ENCODE measurements around the gene TNF.

DNA sequence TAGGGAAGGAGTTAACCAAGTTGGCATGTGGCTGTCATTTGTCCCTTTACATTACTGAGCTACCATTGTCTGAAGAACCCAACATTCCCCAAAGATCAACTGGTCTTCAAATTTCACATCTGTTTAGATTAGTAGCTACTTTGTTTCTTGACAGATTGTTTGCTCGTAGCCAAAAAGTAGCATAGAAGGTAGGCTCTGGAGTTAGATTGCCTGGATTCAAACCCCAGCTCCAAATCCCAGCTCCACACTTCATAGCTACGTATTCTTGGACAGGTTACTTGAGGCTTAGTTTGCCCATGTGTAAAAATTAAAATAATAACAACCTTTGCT, 26.9 kb upstream of the TNF start:
- no peak for TF ChIP-seq POLR2A (IDR thresholded peaks at IDR 0.05)
- TF ChIP-seq, protein P1, sequence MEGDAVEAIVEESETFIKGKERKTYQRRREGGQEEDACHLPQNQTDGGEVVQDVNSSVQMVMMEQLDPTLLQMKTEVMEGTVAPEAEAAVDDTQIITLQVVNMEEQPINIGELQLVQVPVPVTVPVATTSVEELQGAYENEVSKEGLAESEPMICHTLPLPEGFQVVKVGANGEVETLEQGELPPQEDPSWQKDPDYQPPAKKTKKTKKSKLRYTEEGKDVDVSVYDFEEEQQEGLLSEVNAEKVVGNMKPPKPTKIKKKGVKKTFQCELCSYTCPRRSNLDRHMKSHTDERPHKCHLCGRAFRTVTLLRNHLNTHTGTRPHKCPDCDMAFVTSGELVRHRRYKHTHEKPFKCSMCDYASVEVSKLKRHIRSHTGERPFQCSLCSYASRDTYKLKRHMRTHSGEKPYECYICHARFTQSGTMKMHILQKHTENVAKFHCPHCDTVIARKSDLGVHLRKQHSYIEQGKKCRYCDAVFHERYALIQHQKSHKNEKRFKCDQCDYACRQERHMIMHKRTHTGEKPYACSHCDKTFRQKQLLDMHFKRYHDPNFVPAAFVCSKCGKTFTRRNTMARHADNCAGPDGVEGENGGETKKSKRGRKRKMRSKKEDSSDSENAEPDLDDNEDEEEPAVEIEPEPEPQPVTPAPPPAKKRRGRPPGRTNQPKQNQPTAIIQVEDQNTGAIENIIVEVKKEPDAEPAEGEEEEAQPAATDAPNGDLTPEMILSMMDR (IDR thresholded peaks at IDR 0.05) = no peak

Measured in heart left ventricle (tissue), 13 donors.